AG20443 (cell line): Measurements from ENCODE around the gene PUM1.
A peak's percentile ranks its signal among the peaks of the same experiment; 100 is the strongest.

ENCODE experiments used
- DNase-seq: peaks from one replicate; pipeline ENCODE4 v3.0.0; 2012; ENCODE audit warnings: low spot score, mixed read lengths

The PUM1 gene

DNA sequence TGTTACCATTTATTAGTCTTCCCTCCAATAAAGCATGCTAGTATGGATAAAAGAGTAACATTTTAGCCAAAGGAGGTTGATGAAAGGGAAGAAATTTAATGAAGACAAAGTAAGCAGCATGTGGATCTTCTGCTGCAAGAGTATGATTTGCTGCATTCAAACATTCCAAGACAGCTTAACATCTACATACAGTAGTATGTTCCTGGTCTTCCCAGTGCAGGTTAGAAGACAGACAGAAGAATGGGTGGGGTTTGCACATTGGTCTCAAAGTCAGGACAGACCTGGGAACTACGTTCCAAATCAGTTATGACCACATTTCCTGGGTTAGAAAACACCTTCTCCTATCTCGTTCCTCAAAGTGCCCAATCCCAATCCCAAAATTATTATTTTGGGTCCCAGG is 43.3 kb downstream of the PUM1 start:
- no peak for DNase-seq

DNA sequence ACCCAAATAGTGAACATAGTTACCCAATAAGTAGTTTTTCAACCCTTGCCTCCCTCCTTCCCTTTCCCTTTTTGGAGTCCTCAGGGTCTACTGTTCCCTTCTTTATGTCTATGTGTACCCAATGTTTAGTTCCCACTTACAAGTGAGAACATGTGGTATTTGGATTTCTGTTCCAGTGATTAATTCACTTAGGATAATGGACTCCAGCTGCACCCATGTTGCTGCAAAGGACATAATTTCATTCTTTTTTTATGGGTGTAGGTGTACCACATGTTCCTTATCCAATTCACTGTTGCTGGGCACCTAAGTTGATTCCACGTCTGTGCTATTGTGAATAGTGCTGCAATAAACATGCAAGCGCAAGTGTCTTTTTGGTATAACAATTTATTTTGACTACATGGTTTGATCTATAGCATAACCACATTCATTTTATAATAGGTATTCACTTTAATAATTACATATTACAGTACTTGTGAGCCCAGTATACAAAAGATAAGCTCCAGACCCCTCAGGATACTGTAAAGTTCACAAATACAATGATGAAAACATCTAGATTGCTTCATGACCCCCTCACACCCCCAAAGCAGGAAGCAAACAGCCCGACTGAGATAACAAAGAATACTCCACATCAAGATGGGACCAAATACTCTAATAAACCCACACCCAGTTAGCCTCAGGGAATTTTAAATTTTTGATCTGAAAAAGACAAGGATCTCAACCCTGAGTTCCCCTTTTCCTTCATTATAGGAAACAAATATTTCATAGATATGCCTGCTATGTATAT is 45.3 kb downstream of the PUM1 start:
- no peak for DNase-seq

DNA sequence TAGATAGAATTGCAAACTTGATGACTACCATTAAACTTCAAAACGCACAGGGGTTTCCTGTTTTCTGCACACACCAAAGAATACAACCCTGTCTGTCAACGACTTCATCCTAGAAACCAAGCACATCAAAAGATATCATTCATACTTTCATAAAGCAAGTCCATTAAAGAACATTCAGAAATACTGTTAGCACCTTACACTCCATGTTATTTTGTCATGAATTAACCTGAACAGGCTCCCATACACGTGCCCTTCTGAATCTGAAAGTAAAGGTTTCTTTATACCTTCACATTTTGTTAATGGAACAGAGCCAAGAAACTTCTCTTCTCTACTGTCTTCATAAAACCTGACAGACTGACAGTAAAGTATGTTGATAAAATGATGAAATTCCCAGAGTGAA is 46.1 kb downstream of the PUM1 start:
- DNase-seq, result no peak

DNA sequence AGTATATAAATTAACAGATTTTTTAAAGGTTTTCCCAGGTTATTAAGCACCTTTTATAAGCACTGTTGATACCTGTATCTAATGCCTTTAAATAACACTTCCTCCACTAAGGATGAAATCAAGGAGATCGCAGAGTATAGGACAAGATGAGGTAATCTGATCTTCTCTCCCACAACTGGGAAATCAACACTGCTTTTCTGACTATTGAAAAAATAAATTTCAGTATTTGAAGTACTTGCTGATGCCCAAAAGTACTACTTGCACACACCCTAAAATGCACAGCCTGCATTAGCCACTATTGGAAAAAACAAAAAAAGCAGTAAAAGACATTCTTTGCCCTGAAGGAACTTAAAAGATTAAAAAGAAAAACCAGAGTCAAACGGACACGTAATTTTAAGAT is 48.6 kb downstream of the PUM1 start:
- no peak for DNase-seq

DNA sequence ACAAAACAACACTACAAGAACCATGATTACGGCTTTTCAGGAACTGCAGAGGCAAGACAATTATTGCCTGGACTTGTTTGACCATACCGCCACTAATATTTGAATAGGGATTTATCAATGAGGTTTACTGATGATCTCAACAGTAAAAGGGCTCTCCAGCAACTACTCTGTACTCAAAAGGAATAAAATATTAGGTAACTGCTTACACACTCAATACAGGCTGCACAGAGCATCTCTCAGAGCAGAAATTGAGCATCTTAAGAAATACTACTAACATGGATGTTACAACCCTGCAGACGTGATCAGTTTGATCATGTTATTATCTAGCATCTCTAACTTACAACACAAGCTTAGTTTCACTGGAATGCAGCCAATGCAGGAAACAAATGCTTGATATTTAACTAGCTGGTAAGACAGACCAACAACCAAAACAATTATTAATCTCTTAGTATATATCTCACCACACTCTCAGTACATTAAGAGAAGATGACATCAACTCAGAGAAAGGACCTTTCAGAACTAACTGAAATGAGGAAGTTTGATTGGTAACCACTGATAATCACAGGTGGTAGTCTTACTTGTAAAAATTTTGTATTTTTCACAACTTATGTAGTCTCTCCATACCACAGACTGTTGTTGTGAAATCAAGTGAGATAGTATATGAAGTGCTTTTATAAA is 52.2 kb downstream of the PUM1 start:
- no peak for DNase-seq

DNA sequence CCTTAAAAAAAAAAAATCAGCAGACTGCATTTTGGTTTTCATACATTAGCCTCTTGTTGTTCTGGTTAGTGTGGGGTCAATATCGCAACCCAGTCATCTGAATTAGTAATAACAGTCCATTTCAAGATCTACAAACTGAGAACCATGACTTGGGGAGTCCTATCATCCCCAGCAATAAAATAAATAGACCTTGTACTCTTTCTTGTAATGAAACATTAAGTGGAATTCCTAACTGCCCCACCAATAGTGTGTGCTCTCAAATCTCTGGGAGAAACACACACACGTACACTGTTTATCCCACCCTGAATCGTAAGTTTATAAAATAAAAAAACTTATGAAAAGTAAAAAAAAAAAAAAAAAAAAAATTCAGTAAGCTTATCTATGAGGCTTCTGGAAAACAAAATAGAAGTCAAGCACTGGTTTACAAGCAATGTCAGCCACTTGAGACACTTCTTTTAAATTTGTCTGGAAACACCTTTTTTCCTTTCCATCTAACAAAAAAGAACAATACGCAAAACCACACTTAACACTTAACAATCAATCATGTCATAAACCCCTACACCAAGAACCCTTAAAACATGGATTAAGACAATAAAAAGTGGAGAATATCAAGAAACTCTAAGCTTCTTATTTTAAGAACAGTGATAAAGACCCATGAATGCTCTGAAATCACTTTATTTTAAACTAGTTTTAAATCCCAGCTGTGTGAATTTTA is 53.1 kb downstream of the PUM1 start:
- no peak for DNase-seq

GRCh38 chr1:31011719-31012118 is 53.8 kb downstream of the PUM1 start:
- DNase-seq, result no peak

DNA sequence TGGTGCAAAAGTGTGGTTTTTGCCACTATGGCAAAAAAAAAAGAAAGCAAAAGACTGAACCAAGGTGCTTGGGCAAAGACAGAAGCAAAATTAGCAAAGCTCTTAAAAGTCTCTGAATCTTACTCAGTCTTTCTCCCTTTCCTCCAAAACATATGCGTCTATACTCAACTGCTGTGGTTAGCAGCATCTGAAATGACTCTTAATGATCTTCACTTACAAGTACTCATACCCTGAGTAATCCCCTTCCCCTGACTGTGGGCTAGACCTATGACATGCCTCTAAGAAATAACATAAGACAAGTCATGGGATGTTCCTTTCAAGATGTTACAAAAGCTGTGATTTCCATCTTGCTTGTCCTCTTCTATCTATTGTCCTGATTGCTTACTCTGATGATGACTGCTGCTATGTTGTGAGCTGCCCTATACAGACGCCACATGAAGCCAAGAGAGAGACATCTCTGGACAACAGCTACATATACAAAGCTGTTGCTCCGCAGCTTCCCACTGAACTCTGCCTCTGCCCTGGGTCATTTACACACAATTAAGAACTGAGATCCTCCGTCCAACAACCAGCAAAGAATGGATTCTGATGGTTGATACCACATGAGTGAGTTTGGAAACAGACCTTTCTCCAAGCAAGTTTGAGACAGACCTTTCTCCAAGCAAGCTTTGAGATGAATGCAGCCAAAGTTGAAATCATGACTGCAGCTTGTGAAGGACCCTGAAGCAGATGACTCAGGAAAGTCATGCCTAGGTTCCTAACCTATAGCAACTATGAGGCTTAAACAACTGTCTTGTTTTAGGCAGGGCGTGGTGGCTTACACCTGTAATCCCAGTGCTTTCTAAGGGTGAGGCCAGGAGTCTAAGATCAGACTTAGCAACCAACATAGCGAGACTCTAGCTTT is 55.2 kb downstream of the PUM1 start:
- DNase-seq, result peak; percentile 14

DNA sequence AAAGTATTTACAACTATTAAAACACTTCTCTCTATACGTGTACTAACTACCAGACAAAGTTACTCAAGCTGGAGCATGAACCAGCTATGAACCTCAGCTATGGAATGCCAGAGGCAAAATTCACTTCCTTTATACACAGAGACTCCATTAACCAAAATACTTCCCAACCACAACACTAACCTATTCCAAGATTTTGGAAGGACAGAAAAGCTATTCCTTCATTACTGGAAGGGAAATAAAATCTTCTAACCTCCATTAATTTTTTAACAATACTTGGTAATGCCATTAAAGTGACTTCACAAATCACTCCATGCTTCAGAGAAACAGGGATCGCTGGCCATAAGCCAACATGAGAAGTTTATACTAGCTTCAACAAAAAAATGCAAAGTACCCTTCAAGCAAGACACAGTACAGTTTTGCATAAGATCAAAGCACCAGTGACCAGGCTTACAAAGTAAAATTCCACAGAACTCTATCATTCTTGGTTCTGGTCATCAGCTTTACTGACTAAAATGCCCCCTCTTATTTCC is 58.0 kb downstream of the PUM1 start:
- DNase-seq, result peak; percentile 72

DNA sequence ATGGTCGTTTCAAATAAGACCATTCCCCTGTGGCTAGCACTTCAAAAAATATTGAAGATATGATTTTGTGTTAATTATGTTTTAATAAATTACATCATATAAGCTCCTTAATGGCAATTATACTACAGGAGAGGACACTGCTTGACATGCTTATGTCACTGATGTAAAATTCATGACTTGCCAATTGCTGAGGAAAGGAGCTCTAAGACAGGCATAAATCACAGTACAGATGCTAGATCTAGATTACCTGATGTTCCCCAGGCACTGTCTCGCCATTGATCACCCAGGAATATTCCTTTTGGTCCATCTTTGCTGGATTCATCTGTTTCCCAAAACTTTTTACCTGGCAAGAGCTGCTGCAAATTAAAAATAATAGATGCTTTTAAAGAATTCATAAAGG is 58.8 kb downstream of the PUM1 start:
- DNase-seq, result no peak

DNA sequence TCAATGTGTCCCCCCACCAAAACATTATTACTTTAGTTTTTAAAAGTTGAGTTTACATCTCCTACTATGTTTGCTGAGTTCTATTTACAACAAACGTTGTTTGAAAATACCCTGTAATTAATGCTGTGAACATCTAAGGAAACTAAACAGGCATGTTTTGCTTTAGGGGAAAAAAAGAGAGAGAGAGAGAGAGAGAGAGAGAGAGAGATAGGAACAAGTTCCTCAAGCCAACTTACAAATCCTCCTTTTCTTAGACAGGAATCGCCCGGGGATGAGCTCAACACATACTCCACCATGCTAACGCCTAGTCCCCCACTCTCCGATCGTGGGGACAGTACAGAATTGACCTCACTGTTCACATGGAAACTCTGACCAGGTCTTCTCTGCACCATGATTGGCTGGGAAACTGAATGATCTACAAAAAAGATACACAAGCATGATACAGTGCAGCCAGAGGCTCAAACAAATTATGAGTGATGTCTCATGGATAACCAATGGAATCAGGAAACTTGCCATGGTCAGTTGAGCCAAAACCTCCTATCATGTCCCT is 59.8 kb downstream of the PUM1 start:
- DNase-seq, result no peak

DNA sequence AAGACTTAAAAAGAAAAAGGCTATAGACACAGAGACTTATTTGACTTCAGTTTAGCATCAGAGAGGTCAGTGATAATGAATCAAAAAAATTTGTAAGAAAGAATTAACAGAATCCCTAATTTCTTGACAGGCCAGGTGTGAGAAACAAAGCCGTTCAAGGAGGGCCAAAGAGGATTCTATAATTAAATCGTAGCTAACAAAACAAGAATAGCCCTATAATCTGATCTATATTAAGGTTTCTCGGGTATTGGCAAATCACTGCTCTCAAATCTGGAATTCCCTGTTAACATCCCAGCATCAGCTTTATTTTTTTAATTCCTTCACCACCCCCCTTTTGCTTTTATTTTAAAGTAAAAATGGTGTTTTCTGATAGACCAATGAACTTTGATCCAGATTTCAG is 60.3 kb downstream of the PUM1 start:
- DNase-seq, result no peak

- DNase-seq, result no peak
These were observed 61.3 kb downstream of the PUM1 start for GRCh38 chr1:31004231-31004621.

GRCh38 chr1:31003613-31004230 is 61.8 kb downstream of the PUM1 start:
- no peak for DNase-seq

DNA sequence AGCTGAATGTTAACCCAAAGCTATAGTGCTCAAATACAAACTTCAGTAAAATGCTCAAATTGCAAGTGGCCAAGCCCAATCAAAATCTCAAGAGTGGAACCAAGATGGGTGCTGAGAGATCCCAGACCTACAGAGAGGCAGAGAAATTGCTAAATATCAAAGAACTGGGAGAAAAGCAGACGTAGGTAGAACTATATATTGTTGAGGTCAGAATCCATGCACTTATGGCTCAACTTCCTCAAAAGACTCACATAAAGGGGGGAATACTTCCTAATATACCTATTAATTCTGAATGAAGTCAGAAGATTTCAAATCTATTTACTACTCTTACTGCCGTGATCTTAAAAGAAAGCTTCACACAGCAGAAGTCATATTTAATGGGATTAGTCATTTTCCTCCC is 65.2 kb downstream of the PUM1 start:
- DNase-seq, result no peak

- DNase-seq, result no peak
These were observed 66.6 kb downstream of the PUM1 start for GRCh38 chr1:30998887-30999286.

DNA sequence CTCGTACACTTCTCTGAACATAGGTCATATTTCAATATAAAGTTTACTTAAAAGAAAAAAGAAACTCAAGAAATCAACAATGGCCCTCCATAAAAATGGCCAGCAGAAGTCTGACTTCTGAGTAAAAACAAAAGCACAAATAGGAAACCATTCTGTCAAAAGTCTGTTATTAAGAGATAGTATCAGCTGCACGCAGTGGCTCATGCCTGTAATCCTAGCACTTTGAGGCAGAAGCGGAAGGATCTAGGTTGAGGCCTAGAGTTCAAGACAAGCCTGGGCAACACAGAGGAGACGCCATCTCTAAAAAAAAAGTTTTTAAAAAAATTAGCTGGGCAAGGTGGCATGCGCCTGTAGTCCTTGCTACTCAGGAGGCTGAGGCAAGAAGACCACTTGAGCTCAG is 67.3 kb downstream of the PUM1 start:
- DNase-seq, result no peak

- DNase-seq, result no peak
These were observed 68.0 kb downstream of the PUM1 start for GRCh38 chr1:30997463-30998057.

- no peak for DNase-seq
These were observed 69.4 kb downstream of the PUM1 start for GRCh38 chr1:30995990-30996612.
